K562 (cell line): ENCODE results near the gene ERBB4. TPM values are rescaled to one million over a fixed set of nuclear protein-coding genes. Genes with fewer than 3 reads are reported as not detected.

Experiments
- ATAC-seq: fragments of 200-7000 bp; cut with Tn5 transposase; 3 replicates; pipeline ENCODE4 v1.9.1; 2020; ENCODE audit warnings: moderate library complexity
- BruUV-seq: library from RNA; stranded (reverse); fragments of 400-500 nt; replicated peaks from 2 replicates; lab custom pipeline; 2021; lab: Mats Ljungman, UMichigan
- CTCF ChIA-PET: fragments of 300-600 bp; formaldehyde crosslinking; extraction: SDS; loops from one replicate; lab custom pipeline; 2021; ENCODE audit warnings: low intra/inter-chr PET ratio; lab: Yijun Ruan, JAX
- POLR2A ChIA-PET: fragments of 300-600, 350-650 bp; sonication (Branson Sonifier 250); formaldehyde crosslinking; extraction: SDS; loops from one replicate; lab custom pipeline; 2021; ENCODE audit warnings: antibody characterized with exemption, inconsistent platforms; lab: Yijun Ruan, JAX
- DNase-seq, 4 experiments: peaks; one replicate each; pipeline versions ENCODE4 v3.0.0 to v3.0.0-alpha.2; 2011 to 2018; ENCODE audit warnings: low spot score in 3 of 4, mixed read lengths in 3 of 4; ENCODE audit errors: extremely low read depth in 1 of 4
- FAIRE-seq: peaks from 2 replicates; lab custom pipeline; 2011; peaks lifted over from hg19 to GRCh38; lab: Jason Lieb, UNC
- H2AFZ ChIP-seq: 2 replicates; pipeline ENCODE4 v1.6.0; 2011; ENCODE audit warnings: low read depth, low read length, control low read depth, inconsistent platforms
- H3K27ac ChIP-seq: fragments of 200-600 bp; 3 replicates; pipeline ENCODE4 v1.8.0; 2011; ENCODE audit warnings: low read depth, mild to moderate bottlenecking, control low read depth, inconsistent platforms, low read length, moderate library complexity, mixed read lengths; ENCODE audit errors: extremely low read depth
- H3K27me3 ChIP-seq, 2 experiments: fragments of 300-600 bp in 1 of 2; 2 replicates in 1 of 2; 3 replicates in 1 of 2; pipeline versions ENCODE4 v1.6.0 to v1.8.0; 2011; ENCODE audit warnings: inconsistent platforms in 2 of 2, low read length in 2 of 2, mild to moderate bottlenecking in 1 of 2, mixed read lengths in 1 of 2, moderate library complexity in 1 of 2; ENCODE audit not compliant: control insufficient read depth in 2 of 2, insufficient read depth in 2 of 2
- H3K36me3 ChIP-seq: fragments of 300-600 bp; 3 replicates; pipeline ENCODE4 v1.8.0; 2011; ENCODE audit warnings: mild to moderate bottlenecking, low read length, inconsistent platforms; ENCODE audit not compliant: control insufficient read depth, insufficient read depth
- H3K4me1 ChIP-seq, 2 experiments: fragments of 200-600 bp in 1 of 2; replicated peaks in 1 of 2; 2 replicates in 1 of 2; 3 replicates in 1 of 2; pipeline versions ENCODE4 v1.5.1 to v1.8.0; 2011; ENCODE audit warnings: inconsistent platforms in 2 of 2, low read length in 2 of 2, mild to moderate bottlenecking in 1 of 2, mixed read lengths in 1 of 2, moderate library complexity in 1 of 2; ENCODE audit not compliant: control insufficient read depth in 2 of 2, insufficient read depth in 2 of 2
- H3K4me2 ChIP-seq: 2 replicates; pipeline ENCODE4 v1.6.1; 2011; ENCODE audit warnings: low read length, control low read depth, inconsistent platforms, mixed read lengths; ENCODE audit not compliant: insufficient read depth
- H3K4me3 ChIP-seq: fragments of 200-600 bp; sonication (generic), shearing (Covaris generic); 2 replicates; pipeline ENCODE4 v1.5.1; 2016; ENCODE audit warnings: control low read depth, inconsistent platforms
- H3K79me2 ChIP-seq: fragments of 200-600 bp; 3 replicates; pipeline ENCODE4 v1.8.0; 2011; ENCODE audit warnings: low read length, inconsistent platforms; ENCODE audit not compliant: control insufficient read depth, insufficient read depth
- H3K9ac ChIP-seq, 2 experiments: 2 replicates each; pipeline versions ENCODE4 v1.6.0 to v1.6.1; 2011; ENCODE audit warnings: low read depth in 2 of 2, low read length in 2 of 2, control low read depth in 1 of 2, inconsistent platforms in 1 of 2, mild to moderate bottlenecking in 1 of 2, mixed read lengths in 1 of 2; ENCODE audit not compliant: insufficient read depth in 1 of 2
- H3K9me1 ChIP-seq: one replicate; pipeline ENCODE4 v1.6.0; 2011; ENCODE audit warnings: inconsistent platforms, mild to moderate bottlenecking, low read length, moderate library complexity; ENCODE audit not compliant: control insufficient read depth, insufficient read depth
- H3K9me3 ChIP-seq: replicated peaks from 2 replicates; pipeline ENCODE4 v1.5.1; 2011; ENCODE audit warnings: low read depth, low read length, inconsistent platforms; ENCODE audit not compliant: control insufficient read depth, insufficient read depth
- H4K20me1 ChIP-seq: replicated peaks from 2 replicates; pipeline ENCODE4 v1.6.1; 2011; ENCODE audit warnings: low read length, inconsistent platforms, mixed read lengths; ENCODE audit not compliant: control insufficient read depth, insufficient read depth
- DNMT1 ChIP-seq: fragments of 450-650 bp; IDR thresholded peaks from 2 replicates; pipeline ENCODE4 v1.6.1; 2016; ENCODE audit warnings: antibody characterized with exemption, mild to moderate bottlenecking
- ETV6 ChIP-seq, 3 experiments: fragments of 150-350 bp in 1 of 3; sonication (generic) in 1 of 3; formaldehyde crosslinking in 1 of 3; IDR thresholded peaks; 2 replicates each; pipeline versions ENCODE4 v1.6.1 to v1.8.0; 2014 to 2022; ENCODE audit warnings: borderline replicate concordance in 2 of 3, low read depth in 2 of 3, antibody characterized with exemption in 1 of 3, low read length in 1 of 3, mild to moderate bottlenecking in 1 of 3, missing genetic modification reagents in 1 of 3
- EZH2 ChIP-seq: IDR thresholded peaks from 2 replicates; pipeline ENCODE4 v1.6.1; 2012; ENCODE audit warnings: low read depth, mild to moderate bottlenecking, inconsistent platforms, low read length, borderline replicate concordance
- FOXJ3 ChIP-seq: sonication (generic); formaldehyde crosslinking; IDR thresholded peaks from 2 replicates; pipeline ENCODE4 v1.4.0; 2020; ENCODE audit warnings: mild to moderate bottlenecking, missing genetic modification reagents
- GTF2A2 ChIP-seq: IDR thresholded peaks from 2 replicates; pipeline ENCODE4 v1.6.1; 2016; ENCODE audit warnings: mild to moderate bottlenecking, missing genetic modification characterization, missing compliant biosample characterization
- GTF2B ChIP-seq: IDR thresholded peaks from 2 replicates; pipeline ENCODE4 v1.6.1; 2011; ENCODE audit not compliant: insufficient read length; ENCODE audit errors: extremely low read depth
- MCM5 ChIP-seq: fragments of 450-650 bp; IDR thresholded peaks from 2 replicates; pipeline ENCODE4 v1.6.1; 2016; ENCODE audit warnings: low read depth
- TAF7 ChIP-seq: fragments of 450-650 bp; IDR thresholded peaks from 2 replicates; pipeline ENCODE4 v1.6.1; 2016; ENCODE audit warnings: missing genetic modification characterization, missing compliant biosample characterization
- ZNF121 ChIP-seq: sonication (generic); formaldehyde crosslinking; conservative IDR thresholded peaks from 2 replicates; pipeline ENCODE4 v1.8.0; 2022; ENCODE audit warnings: missing genetic modification reagents
- ZNF668 ChIP-seq: fragments of 250-450 bp; sonication (Bioruptor Pico); IDR thresholded peaks from 2 replicates; pipeline ENCODE4 v1.8.0; 2022; ENCODE audit warnings: mild to moderate bottlenecking, inconsistent platforms
- WGBS: fragments of 100-300 bp; shearing (Covaris generic); methylation state at CpG from one replicate; pipeline ENCODE4 v1.1.6; 2016; ENCODE audit warnings: low coverage, mixed read lengths; ENCODE audit not compliant: insufficient coverage; ENCODE audit errors: missing lambda C conversion rate; 5-methylcytosine and 5-hydroxymethylcytosine counted together
- in situ Hi-C: fragments of 300-500 bp; cut with MboI; formaldehyde crosslinking; loops from 4 replicates; pipeline ENCODE4 v1.15.0; 2018; ENCODE audit warnings: inconsistent platforms, mixed read lengths
- intact Hi-C: fragments of 100-400 bp; cut with micrococcal nuclease; formaldehyde crosslinking; loops from 2 replicates; pipeline ENCODE4 v1.14.2; 2022
- polyA plus RNA-seq, 8 experiments: library from polyadenylated mRNA; depleted of rRNA in 4 of 8; stranded (reverse) in 5 of 8; unstranded in 3 of 8; fragments of >200 nt; fragmentation: Nextera tagmentation in 2 of 8; fragmentation: Illumina TruSeq in 1 of 8; extraction: Ambion mirVana in 2 of 8; extraction: Trizol in 1 of 8; gene quantifications; 2 replicates each; pipeline versions ENCODE4 v1.2.1 to v1.2.3, GENCODE V29; 2011 to 2014; ENCODE audit warnings: inconsistent platforms in 1 of 8, missing spikeins in 1 of 8
- total RNA-seq, 7 experiments: library from RNA; depleted of rRNA in 6 of 7; stranded (reverse); fragments of >200 nt in 6 of 7; fragmentation: Illumina TruSeq in 2 of 7; extraction: Trizol in 2 of 7; gene quantifications; 2 replicates each; pipeline versions ENCODE4 v1.2.1 to v1.2.3, GENCODE V29; 2011 to 2021; ENCODE audit warnings: low replicate concordance in 1 of 7

Gene ERBB4
- total and polyA plus RNA-seq, 9 of the 15 experiments (the other 6 are each of a cell fraction or from before 2014, with no cell fraction given): not detected

DNA sequence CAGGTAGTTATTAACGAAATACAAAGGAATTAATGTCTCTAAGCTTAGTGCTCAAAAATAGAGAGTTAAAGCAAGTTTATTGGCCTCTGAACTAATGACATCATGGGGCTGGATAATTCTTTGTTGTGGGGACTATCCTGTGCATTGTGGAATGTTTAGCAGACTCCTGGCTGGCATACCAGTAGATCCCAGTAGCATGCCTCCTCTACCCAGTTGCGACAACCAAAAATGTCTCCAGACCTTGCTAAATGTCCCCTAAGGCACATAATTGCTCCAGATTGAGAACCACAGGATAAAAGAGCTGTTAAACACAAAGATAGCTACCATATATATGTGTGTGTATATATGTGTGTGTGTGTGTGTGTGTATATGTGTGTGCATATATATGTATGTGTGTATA, 194.5 kb downstream of the ERBB4 start:
- in situ Hi-C loops (no loop called here), intact Hi-C loops (no loop called here)
- Histone ChIP-seq H3K9me1 (no peaks in the 10 kb centered on the region), H3K9ac (no peak overlapping the region), H2AFZ (no peak overlapping the region), H4K20me1 (no peaks in the 10 kb centered on the region), H3K4me2 (no peak overlapping the region), H3K27me3 (no peaks in the 10 kb centered on the region), H3K4me1 (no peaks in the 10 kb centered on the region), H3K27ac (no peak overlapping the region), H3K36me3 (no peaks in the 10 kb centered on the region), H3K9me3 (no peaks in the 10 kb centered on the region), H3K4me3 (no peak overlapping the region), H3K79me2 (no peaks in the 10 kb centered on the region)
- DNase-seq (no peak), ATAC-seq (no peak), FAIRE-seq (no peak)
- no peak for TF ChIP-seq DNMT1
- TF ChIP-seq GTF2B: no peak
- TF ChIP-seq GTF2A2 (tag): no peak
- BruUV-seq: no TSS peak
- ChIA-PET POLR2A (no interaction called here), CTCF (no interaction called here)
- 10% methylated on average over 2 of the region's 2 CpGs for WGBS

GRCh38 chr2:212343167-212343566, 195.4 kb downstream of the ERBB4 start:
- H3K9me3 ChIP-seq: no peaks in the 10 kb centered on the region
- H3K4me3 ChIP-seq: no peak overlapping the region
- no peaks in the 10 kb centered on the region for H3K9me1 ChIP-seq
- CTCF ChIA-PET: no interaction called here
- H3K36me3 ChIP-seq: no peaks in the 10 kb centered on the region
- H3K9ac ChIP-seq: no peak overlapping the region
- in situ Hi-C loops (no loop called here), intact Hi-C loops (no loop called here)
- H3K4me2 ChIP-seq: no peak overlapping the region
- no TSS peak for BruUV-seq
- no peak for DNase-seq
- POLR2A ChIA-PET: no interaction called here
- H3K79me2 ChIP-seq: no peaks in the 10 kb centered on the region
- H4K20me1 ChIP-seq: no peaks in the 10 kb centered on the region
- H3K27me3 ChIP-seq: no peaks in the 10 kb centered on the region
- H3K4me1 ChIP-seq: no peaks in the 10 kb centered on the region
- no peak for ATAC-seq
- no peak overlapping the region for H3K27ac ChIP-seq
- WGBS: 3% methylated on average over 2 of the region's 2 CpGs
- FAIRE-seq: no peak
- no peak overlapping the region for H2AFZ ChIP-seq
- TF ChIP-seq FOXJ3 (CRISPR knock-in tag) (no peak), ETV6 (IDR thresholded peaks at IDR 0.05; ENCODE audit: borderline replicate concordance in 1 of 2, low read depth in 2 of 2, low read length in 1 of 2) (no peak), ETV6 (CRISPR knock-in tag; IDR thresholded peaks at IDR 0.05; ENCODE audit: borderline replicate concordance) (no peak), ZNF668 (CRISPR knock-in tag) (no peak), ZNF121 (CRISPR knock-in tag) (no peak), TAF7 (tag) (no peak), MCM5 (no peak), EZH2 (no peak)
